Neural crest cell (in vitro differentiated cells): ENCODE measurements around the gene IL4R. TPM values are rescaled to one million over a fixed set of nuclear protein-coding genes. Genes with fewer than 3 reads are reported as not detected.
A peak's percentile ranks its signal among the peaks of the same experiment; 100 is the strongest.

Source experiments
- DNase-seq: peaks from one replicate; pipeline ENCODE4 v3.0.0; 2021; ENCODE audit warnings: low read depth, mixed read lengths, low spot score
- H3K27ac Mint-ChIP-seq: one replicate; pipeline ENCODE4 v1.8.0; 2021; ENCODE audit warnings: mild to moderate bottlenecking, mixed read lengths; ENCODE audit not compliant: unreplicated experiment
- H3K27me3 Mint-ChIP-seq: 2 replicates; pipeline ENCODE4 v1.8.0; 2021; ENCODE audit warnings: low read depth, mild to moderate bottlenecking, mixed read lengths
- H3K36me3 Mint-ChIP-seq: 2 replicates; pipeline ENCODE4 v1.8.0; 2021; ENCODE audit warnings: low read depth, mild to moderate bottlenecking, mixed read lengths
- H3K4me1 Mint-ChIP-seq: 2 replicates; pipeline ENCODE4 v1.8.0; 2021; ENCODE audit warnings: mixed read lengths
- H3K4me3 Mint-ChIP-seq: one replicate; pipeline ENCODE4 v1.8.0; 2021; ENCODE audit warnings: mild to moderate bottlenecking, mixed read lengths
- H3K9me3 Mint-ChIP-seq: 2 replicates; pipeline ENCODE4 v1.8.0; 2021; ENCODE audit warnings: mixed read lengths
- total RNA-seq: library from RNA; stranded (reverse); gene quantifications from 2 replicates; pipeline ENCODE4 v1.2.1, GENCODE V29; 2021
- TF ChIP-seq, protein P1 (sequence below): fragments of 200-600 bp; sonication (generic); conservative IDR thresholded peaks from 2 replicates; pipeline ENCODE4 v1.5.0; 2021; ENCODE audit warnings: antibody characterized with exemption, mild to moderate bottlenecking

Gene IL4R
- total RNA-seq, 1 donor from 2014 or later = 11.2 TPM

DNA sequence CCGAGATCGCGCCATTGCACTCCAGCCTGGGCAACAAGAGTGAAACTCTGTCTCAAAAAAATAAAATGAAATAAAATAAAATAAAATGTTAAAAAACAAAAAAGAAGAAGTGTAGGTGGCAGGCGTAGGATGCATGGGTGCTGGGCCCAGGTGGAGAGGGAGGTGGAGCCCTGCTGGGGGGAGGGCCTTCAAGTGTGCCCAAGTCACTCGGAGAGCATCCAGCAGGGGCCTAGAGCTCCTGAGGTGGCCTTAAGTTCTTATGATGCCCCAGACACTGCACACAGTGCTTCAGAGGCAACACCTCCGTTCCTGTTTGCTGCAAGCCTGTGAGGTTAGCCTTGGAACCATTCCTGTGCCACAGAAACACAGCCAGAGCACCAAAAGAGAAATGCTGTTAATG is 23.2 kb downstream of the IL4R start:
- Mint-ChIP-seq H3K9me3 (no peaks in the 10 kb centered on the region), H3K27ac (no peak overlapping the region), H3K4me1 (peaks cover 8% of the 10 kb centered on the region), H3K36me3 (peaks cover under 1% of the 10 kb centered on the region), H3K4me3 (no peak overlapping the region), H3K27me3 (no peaks in the 10 kb centered on the region)
- TF ChIP-seq, protein P1, sequence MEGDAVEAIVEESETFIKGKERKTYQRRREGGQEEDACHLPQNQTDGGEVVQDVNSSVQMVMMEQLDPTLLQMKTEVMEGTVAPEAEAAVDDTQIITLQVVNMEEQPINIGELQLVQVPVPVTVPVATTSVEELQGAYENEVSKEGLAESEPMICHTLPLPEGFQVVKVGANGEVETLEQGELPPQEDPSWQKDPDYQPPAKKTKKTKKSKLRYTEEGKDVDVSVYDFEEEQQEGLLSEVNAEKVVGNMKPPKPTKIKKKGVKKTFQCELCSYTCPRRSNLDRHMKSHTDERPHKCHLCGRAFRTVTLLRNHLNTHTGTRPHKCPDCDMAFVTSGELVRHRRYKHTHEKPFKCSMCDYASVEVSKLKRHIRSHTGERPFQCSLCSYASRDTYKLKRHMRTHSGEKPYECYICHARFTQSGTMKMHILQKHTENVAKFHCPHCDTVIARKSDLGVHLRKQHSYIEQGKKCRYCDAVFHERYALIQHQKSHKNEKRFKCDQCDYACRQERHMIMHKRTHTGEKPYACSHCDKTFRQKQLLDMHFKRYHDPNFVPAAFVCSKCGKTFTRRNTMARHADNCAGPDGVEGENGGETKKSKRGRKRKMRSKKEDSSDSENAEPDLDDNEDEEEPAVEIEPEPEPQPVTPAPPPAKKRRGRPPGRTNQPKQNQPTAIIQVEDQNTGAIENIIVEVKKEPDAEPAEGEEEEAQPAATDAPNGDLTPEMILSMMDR = no peak
- no peak for DNase-seq

GRCh38 chr16:27339180-27339579 is 25.4 kb downstream of the IL4R start:
- peaks cover 8% of the 10 kb centered on the region for H3K4me1 Mint-ChIP-seq
- no peaks in the 10 kb centered on the region for H3K9me3 Mint-ChIP-seq
- no peak overlapping the region for H3K4me3 Mint-ChIP-seq
- H3K27me3 Mint-ChIP-seq = no peaks in the 10 kb centered on the region
- H3K27ac Mint-ChIP-seq = no peak overlapping the region
- no peak for DNase-seq
- H3K36me3 Mint-ChIP-seq = peaks cover 8% of the 10 kb centered on the region
- TF ChIP-seq, protein P1 = no peak

GRCh38 chr16:27340654-27341053 is 26.9 kb downstream of the IL4R start:
- DNase-seq = no peak
- TF ChIP-seq, protein P1 = no peak
- Mint-ChIP-seq H3K27ac (peak overlapping the region; percentile 78), H3K4me3 (no peak overlapping the region), H3K4me1 (peaks cover 7% of the 10 kb centered on the region), H3K9me3 (no peaks in the 10 kb centered on the region), H3K27me3 (no peaks in the 10 kb centered on the region), H3K36me3 (peaks cover 8% of the 10 kb centered on the region)

- DNase-seq = no peak
- no peak overlapping the region for H3K4me3 Mint-ChIP-seq
- H3K27me3 Mint-ChIP-seq = no peaks in the 10 kb centered on the region
- H3K27ac Mint-ChIP-seq = no peak overlapping the region
- TF ChIP-seq, protein P1 = no peak
- H3K36me3 Mint-ChIP-seq = peaks cover 8% of the 10 kb centered on the region
- H3K9me3 Mint-ChIP-seq = no peaks in the 10 kb centered on the region
- H3K4me1 Mint-ChIP-seq = peaks cover 4% of the 10 kb centered on the region
These were observed 27.8 kb downstream of the IL4R start for GRCh38 chr16:27341549-27341948.

DNA sequence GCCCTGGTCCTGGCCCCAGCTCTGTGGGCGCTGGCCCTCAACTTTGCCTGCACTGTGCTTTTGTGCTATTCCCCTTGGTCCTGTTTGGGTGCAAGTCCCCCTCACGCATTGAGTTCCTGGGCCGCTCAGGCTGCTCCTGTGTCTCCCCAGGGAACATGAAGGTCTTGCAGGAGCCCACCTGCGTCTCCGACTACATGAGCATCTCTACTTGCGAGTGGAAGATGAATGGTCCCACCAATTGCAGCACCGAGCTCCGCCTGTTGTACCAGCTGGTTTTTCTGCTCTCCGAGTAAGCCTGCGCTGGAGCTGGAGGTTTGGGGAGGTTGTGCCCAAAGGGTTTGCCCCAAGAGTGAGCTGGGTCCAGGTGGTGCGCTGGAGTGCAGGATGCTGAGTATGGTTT is 28.2 kb downstream of the IL4R start:
- H3K27me3 Mint-ChIP-seq = no peaks in the 10 kb centered on the region
- DNase-seq = no peak
- TF ChIP-seq, protein P1 = no peak
- H3K4me3 Mint-ChIP-seq = no peak overlapping the region
- no peak overlapping the region for H3K27ac Mint-ChIP-seq
- H3K9me3 Mint-ChIP-seq = no peaks in the 10 kb centered on the region
- H3K4me1 Mint-ChIP-seq = peaks cover 8% of the 10 kb centered on the region
- peaks cover 8% of the 10 kb centered on the region for H3K36me3 Mint-ChIP-seq

DNA sequence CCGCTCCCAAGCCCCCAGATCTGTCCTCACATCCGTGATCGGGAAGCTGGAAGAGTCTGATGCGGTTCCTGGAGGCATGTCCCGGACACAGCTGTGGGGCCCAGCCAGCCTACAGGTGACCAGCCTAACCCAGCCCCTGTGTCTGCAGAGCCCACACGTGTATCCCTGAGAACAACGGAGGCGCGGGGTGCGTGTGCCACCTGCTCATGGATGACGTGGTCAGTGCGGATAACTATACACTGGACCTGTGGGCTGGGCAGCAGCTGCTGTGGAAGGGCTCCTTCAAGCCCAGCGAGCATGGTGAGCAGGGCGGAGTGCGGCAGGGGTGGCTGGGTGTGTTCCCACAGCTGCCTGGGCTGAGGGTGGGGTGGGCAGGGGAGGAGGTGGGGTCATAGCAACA is 30.9 kb downstream of the IL4R start:
- H3K4me3 Mint-ChIP-seq = no peak overlapping the region
- TF ChIP-seq, protein P1 = no peak
- H3K27me3 Mint-ChIP-seq = no peaks in the 10 kb centered on the region
- no peak for DNase-seq
- peaks cover 10% of the 10 kb centered on the region for H3K4me1 Mint-ChIP-seq
- H3K27ac Mint-ChIP-seq = no peak overlapping the region
- H3K9me3 Mint-ChIP-seq = no peaks in the 10 kb centered on the region
- H3K36me3 Mint-ChIP-seq = peaks cover 8% of the 10 kb centered on the region
